ENCODE measurements around the gene AGO1. TPM values are rescaled to one million over a fixed set of nuclear protein-coding genes. Genes with fewer than 3 reads are reported as not detected.

Gene AGO1
- total and polyA plus RNA-seq, 2 experiments from 2014 or later, result 9.6 to 18.9 TPM

GRCh38 chr1:35932941-35933340 lies 49.9 kb downstream of the AGO1 start:
- Histone ChIP-seq H3K27ac (no peak overlapping the region), H3K9me3 (ENCODE audit: low read depth) (no peaks in the 10 kb centered on the region), H3K27me3 (no peaks in the 10 kb centered on the region), H3K4me1 (ENCODE audit: low read depth) (peaks cover 23% of the 10 kb centered on the region), H3K36me3 (no peaks in the 10 kb centered on the region), H3K4me3 (no peak overlapping the region)
- TF ChIP-seq, protein P1, sequence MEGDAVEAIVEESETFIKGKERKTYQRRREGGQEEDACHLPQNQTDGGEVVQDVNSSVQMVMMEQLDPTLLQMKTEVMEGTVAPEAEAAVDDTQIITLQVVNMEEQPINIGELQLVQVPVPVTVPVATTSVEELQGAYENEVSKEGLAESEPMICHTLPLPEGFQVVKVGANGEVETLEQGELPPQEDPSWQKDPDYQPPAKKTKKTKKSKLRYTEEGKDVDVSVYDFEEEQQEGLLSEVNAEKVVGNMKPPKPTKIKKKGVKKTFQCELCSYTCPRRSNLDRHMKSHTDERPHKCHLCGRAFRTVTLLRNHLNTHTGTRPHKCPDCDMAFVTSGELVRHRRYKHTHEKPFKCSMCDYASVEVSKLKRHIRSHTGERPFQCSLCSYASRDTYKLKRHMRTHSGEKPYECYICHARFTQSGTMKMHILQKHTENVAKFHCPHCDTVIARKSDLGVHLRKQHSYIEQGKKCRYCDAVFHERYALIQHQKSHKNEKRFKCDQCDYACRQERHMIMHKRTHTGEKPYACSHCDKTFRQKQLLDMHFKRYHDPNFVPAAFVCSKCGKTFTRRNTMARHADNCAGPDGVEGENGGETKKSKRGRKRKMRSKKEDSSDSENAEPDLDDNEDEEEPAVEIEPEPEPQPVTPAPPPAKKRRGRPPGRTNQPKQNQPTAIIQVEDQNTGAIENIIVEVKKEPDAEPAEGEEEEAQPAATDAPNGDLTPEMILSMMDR (IDR thresholded peaks at IDR 0.05; ENCODE audit: low read depth, low read length), result no peak
- DNase-seq (ENCODE audit: low read depth in 1 of 2, low spot score in 1 of 2), result no peak

GRCh38 chr1:35935442-35936388 lies 52.7 kb downstream of the AGO1 start:
- DNase-seq (ENCODE audit: low read depth in 1 of 2, low spot score in 1 of 2), result peak; percentile 35 to 66
- peak overlapping the region; percentile 3 for H3K4me3 ChIP-seq
- TF ChIP-seq, protein P1 (IDR thresholded peaks at IDR 0.05; ENCODE audit: low read depth, low read length), result no peak
- peaks cover 18% of the 10 kb centered on the region for H3K4me1 ChIP-seq (ENCODE audit: low read depth)
- H3K36me3 ChIP-seq, result no peaks in the 10 kb centered on the region
- H3K9me3 ChIP-seq (ENCODE audit: low read depth), result no peaks in the 10 kb centered on the region
- H3K27me3 ChIP-seq, result no peaks in the 10 kb centered on the region
- peak overlapping the region; percentile 53 for H3K27ac ChIP-seq

DNA sequence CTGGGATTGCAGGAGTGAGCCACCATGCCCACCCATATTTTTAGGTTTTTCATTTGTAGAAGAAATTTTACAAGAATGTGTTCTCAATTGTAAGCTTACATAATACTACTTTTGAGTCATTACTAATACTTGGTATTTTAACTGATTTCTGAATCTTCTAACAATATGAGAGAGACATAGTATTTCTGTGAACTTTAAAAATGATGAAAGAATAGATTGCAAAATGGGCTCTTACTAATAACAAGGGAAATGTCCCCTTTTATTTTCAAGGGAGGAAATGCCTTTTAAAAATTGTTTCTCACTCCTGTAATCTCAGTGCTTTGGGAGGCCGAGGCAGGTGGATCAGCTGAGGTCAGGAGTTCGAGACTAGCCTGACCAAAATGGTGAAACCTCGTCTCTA lies 53.8 kb downstream of the AGO1 start:
- TF ChIP-seq, protein P1 (IDR thresholded peaks at IDR 0.05; ENCODE audit: low read depth, low read length), result no peak
- H3K27ac ChIP-seq, result no peak overlapping the region

DNA sequence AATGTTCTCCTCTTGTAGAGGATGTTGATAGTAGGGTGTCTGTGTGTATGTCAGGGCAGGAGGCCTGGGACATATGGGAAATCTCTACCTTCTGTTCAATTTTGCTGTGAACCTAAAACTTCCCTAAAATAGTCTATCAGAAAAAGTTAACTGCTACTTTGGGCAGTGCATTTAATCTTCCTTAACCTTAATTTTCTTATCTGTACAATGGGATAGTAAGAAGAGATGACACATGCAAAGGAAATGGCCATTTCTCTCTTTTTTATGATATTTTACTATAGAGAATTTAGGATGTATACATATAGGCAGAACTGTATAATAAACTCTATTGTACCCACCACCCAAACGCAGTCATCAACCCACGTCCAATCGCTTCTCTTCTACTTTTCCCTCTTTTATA lies 56.5 kb downstream of the AGO1 start:
- no peak for DNase-seq (ENCODE audit: low read depth in 1 of 2, low spot score in 1 of 2)

More for the DNA sequence above, 53.8 kb downstream of the AGO1 start:
- Histone ChIP-seq H3K4me1 (ENCODE audit: low read depth) (peaks cover 18% of the 10 kb centered on the region), H3K27me3 (no peaks in the 10 kb centered on the region), H3K36me3 (no peaks in the 10 kb centered on the region), H3K4me3 (no peak overlapping the region), H3K9me3 (ENCODE audit: low read depth) (no peaks in the 10 kb centered on the region)
- no peak for DNase-seq (ENCODE audit: low read depth in 1 of 2, low spot score in 1 of 2)

GRCh38 chr1:35945327-35945726 lies 62.3 kb downstream of the AGO1 start:
- Histone ChIP-seq H3K4me1 (ENCODE audit: low read depth) (no peaks in the 10 kb centered on the region), H3K9me3 (ENCODE audit: low read depth) (no peaks in the 10 kb centered on the region), H3K27ac (no peak overlapping the region), H3K27me3 (no peaks in the 10 kb centered on the region), H3K36me3 (no peaks in the 10 kb centered on the region), H3K4me3 (no peak overlapping the region)
- no peak for DNase-seq (ENCODE audit: low read depth in 1 of 2, low spot score in 1 of 2)
- TF ChIP-seq, protein P1 (IDR thresholded peaks at IDR 0.05; ENCODE audit: low read depth, low read length), result no peak

More for the DNA sequence above, 56.5 kb downstream of the AGO1 start:
- no peaks in the 10 kb centered on the region for H3K36me3 ChIP-seq
- TF ChIP-seq, protein P1 (IDR thresholded peaks at IDR 0.05; ENCODE audit: low read depth, low read length), result no peak
- H3K4me3 ChIP-seq, result no peak overlapping the region
- no peaks in the 10 kb centered on the region for H3K27me3 ChIP-seq
- H3K27ac ChIP-seq, result no peak overlapping the region
- peaks cover 12% of the 10 kb centered on the region for H3K4me1 ChIP-seq (ENCODE audit: low read depth)
- no peaks in the 10 kb centered on the region for H3K9me3 ChIP-seq (ENCODE audit: low read depth)

Data from cardiac muscle cell (in vitro differentiated cells and primary cell).